GOT3 (cell line): ENCODE data around the gene ZNRD2.

Source experiments
- DNase-seq: peaks from one replicate; lab custom pipeline; 2025; ENCODE audit warnings: mixed read lengths; lab: John Stamatoyannopoulos, UW

The ZNRD2 gene

GRCh38 chr11:65588199-65589054 lies 18.1 kb downstream of the ZNRD2 start:
- no peak for DNase-seq

DNA sequence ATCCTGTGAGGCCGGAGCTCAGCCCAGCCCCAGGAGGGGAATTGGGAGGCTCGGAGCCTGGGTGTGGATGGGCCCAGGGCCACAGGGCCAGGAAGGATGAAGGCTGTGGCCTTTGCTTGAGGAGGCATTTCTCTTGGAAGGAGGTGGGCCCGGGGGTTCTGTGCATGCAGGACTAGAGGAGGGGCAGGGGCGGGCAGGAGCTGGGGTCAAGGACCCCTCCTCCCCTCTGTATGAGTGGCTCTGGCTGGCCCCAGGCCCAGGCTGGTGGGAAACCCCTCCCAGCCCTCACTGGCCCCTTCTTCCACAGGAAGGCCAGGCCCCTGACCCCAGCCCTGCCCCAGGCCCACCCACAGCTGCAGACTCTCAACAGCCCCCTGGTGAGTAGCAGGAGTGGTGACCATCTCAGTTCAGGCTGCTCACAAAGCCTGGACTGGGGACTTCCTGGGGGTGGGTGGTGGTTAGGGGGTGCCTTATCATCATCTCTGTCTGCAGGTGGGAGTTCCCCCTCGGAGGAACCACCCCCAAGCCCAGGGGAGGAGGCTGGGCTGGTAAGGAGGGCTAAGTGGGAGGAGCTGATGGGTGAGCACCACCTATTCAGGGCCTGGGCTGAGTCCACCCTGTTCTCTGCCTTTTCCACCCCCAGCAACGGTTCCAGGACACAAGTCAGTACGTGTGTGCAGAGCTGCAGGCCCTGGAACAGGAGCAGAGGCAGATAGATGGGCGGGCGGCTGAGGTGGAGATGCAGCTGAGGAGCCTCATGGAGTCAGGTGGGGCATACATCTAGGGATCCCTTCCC lies 19.4 kb downstream of the ZNRD2 start:
- no peak for DNase-seq

- DNase-seq: no peak
Observed at GRCh38 chr11:65590240-65590738, 20.0 kb downstream of the ZNRD2 start.

DNA sequence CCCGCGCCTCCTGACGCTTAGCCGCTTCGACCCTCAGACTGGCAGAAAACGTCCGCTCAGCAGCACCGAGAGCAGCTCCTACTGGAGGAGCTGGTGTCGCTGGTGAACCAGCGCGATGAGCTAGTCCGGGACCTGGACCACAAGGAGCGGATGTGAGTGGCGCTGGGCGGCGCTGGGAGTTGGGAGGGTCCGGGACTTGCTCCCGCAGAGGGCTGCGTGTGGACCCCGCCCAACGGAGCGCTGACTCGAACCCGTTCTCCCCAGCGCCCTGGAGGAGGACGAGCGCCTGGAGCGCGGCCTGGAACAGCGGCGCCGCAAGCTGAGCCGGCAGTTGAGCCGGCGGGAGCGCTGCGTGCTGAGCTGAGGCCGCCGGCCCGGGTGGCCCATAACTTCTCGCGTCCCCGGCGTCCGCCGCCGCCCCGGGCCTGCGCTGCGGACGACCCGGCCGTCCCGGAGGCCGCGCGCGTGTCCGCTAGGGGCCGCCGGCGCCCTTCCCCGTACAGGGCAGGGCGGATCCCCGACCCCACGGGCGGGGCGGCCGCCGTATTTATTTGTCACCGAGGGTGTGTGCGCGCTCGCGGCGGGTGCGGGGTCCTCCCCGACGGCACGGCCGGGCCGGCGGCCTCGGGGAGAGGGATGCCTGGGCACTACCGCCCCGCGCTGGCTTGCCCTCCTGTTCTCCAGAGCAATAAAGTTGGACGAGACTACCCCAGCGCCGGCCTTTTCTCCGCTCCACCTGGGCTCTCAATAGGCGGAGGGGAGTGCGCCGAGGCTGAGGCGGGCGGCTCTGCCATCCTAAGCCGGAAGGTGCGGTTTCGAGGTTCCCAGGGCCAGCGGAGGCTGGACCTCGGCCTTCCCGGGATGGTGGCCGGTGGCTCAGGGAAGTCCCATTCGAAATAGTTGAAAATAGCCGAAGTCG lies 21.9 kb downstream of the ZNRD2 start:
- DNase-seq: no peak

GRCh38 chr11:65592858-65593517 lies 22.7 kb downstream of the ZNRD2 start:
- DNase-seq: no peak

DNA sequence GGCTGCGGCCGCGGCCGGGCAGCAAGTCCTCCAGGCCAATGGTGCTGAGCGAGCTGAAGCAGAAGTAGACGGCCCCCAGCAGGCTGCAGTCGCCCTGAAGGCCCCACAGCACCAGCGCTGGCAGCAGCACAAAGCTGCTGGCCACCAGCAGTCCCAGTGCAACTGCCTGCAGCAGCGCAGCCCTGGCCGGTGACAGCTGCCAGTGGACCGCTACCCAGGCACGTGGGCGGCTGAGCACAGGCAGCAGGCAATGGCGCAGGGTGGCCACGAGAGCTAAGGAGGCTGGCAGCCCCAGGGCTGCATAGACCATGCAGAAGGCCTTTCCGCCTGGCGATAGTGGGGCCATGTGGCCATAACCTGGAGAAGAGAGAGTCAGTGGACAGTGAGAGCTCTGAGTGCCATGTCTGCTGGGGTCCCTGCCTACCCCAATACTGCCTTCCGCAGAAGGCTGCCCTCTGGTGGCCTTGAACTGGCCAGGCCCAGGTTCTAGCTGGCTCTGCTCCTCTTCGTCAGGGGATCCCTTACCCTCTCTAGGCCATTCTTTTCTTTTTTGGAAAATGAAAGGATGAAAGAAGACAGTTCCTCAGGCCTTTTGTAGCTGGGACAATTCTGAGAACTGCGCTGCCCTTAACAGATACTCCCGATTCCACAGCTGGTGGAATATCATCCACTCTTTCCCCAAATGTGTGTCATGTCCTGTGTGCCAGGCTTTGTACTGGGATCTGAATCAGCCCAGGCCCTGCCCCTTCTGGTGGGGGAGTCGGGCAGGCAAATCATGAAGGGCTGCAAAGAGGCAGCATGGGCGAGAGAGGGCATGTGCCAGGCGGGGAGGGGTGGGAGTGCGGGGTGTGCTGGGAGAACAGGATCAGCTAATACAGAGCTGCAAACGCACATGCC lies 23.5 kb downstream of the ZNRD2 start:
- DNase-seq: no peak

GRCh38 chr11:65595131-65595530 lies 24.9 kb downstream of the ZNRD2 start:
- DNase-seq: no peak

DNA sequence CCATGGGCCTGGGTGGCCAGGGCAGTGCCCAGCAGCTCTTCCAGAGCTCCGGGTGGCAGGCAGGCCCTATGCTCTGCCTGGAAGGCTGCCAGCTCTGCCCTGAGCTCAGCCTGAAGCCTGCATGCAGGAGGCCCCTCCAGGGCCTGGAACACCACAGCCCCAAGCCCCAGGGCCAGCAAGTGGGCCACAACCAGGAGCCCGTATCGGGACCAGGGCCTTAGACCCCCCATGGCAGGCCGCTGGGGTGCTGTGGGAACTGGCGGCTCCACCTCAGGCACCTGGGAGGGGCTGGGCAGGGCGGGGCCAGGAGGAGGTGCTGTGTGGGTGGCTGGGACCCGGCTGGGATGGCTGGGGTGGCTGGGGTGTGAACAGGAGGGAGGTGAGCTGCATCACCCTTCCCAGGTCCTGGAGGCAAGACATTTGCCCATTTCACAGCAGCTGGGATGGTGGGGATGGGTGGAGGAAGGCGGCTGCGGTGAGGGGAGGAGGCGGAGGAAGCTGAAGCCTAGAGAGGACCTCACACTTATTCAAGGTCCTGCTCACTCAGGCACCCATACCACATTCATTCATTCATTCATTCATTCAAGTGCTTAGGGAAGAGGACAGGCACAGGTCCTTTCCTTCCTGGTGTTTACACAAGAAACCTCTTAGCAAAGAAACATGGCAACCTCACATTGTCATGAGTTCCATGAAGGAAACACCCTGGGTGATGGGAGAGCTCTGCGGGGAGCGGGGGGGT lies 25.4 kb downstream of the ZNRD2 start, which contains the start of gene KCNK7:
TSS of gene KCNK7 (minus strand) at position 258 of the 739 bp plus-strand sequence. CDS start at position 230, 28 bp downstream.
- DNase-seq: no peak

GRCh38 chr11:65596520-65596919 lies 26.2 kb downstream of the ZNRD2 start:
- no peak for DNase-seq

- no peak for DNase-seq
Observed at GRCh38 chr11:65598258-65598699, 28.0 kb downstream of the ZNRD2 start.

DNA sequence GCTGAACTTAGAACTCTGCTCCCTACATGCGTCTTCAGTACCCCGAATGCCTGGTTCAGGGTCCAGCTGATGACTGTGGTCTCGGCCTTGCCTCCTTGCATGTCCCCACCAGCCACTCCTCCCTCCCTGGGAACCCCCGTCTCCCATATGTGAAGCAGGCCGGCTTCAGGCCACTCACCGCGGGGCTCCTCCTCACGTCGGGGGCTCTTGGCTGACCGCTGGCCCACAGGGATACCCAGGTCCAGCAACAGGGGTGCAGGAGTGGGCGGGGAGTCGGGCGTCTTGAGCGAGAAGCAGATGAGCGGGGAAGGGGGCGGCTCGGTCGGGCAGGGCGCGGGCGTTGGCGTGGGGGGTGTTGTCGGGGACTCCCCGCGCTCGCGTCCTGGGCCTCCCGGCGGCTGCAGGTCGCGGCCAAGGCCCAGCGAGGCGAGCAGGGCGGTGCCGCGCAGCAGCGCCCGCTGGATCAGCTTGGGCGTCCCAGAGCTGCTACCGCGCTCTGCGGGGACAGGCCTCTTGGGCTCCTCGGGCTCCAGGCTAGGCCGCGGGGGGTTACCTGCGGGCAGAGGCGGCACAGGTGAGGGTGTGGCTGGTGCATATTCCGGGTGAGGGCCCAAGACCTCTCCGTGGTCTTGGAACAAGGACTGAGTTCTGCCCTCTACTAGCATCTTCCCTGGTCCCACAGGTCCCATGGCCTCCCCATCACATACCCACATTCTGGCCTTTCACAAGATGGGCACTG lies 29.1 kb downstream of the ZNRD2 start:
- DNase-seq: no peak

DNA sequence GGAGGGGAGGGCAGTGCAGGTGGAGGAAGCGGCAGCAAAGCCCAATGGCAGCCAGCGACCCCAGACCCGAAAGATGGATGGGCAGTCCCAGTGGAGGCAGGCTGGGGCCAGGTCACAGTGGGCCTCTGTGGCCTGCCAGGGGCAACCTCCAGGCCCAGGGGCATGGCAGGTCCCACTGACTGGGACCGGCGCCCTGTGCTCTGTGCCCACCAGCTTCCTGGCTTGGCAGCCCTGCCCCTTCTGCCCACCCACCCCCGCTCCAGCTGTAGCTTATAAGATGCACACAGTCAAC lies 29.6 kb downstream of the ZNRD2 start:
- DNase-seq: no peak

DNA sequence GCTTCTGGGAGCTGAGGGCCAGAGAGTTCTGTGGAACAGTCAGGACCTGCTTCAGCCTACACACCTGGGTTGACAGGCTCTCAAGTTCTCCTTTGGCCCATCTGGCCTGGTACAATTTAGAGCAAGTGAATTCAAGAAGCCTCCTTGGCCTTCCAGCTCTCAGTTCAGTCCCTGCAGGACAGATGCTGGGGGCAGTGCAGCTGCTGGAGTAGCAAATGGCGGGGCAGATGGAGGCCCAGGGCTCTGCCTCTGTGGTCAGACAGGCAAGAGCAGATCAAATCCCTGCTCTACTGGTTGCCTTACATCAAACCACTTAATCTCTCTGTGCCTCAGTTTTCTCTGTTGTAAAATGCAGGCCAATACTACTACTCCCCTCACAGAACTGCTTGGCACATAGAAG lies 34.0 kb downstream of the ZNRD2 start:
- DNase-seq: no peak

- DNase-seq: no peak
Observed at GRCh38 chr11:65606876-65607613, 36.8 kb downstream of the ZNRD2 start.

DNA sequence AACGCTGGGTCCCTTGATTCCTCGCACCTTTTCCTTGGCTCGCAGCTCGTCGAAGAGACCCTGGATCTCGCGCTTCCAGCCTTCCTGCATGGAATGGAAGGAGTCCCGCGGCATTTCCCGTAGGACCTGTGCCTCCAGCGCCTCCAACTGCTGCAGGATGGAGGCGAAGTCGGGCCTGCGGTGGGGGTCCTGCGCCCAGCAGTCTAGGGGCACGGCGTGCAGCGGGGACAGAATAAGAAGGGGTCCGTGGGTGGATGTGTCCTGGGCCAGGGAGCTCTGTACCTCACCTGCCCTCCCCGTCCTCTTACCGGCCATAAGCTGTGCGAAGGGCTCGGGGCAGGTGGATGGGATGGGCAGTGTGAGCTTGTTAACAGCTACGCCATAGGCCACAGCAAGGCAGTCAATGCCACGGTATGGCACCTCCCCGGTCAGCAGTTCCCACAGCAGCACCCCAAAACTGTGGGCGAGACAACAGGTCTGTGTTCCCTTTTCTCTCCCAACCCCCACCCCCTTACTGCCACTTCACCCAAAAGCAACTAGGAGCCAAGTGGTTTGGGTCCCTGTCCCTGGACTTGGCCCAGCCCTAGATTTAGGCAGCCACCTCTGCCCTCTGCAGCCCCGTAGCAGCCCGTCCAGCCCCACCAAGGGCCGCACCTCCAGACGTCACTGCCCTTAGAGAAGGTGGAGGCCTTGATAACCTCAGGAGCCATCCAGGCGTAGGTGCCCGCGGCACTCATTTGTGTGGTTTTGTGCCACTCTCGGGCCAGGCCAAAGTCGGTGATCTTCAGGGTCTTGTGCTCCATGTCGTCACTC lies 37.5 kb downstream of the ZNRD2 start:
- DNase-seq: no peak

DNA sequence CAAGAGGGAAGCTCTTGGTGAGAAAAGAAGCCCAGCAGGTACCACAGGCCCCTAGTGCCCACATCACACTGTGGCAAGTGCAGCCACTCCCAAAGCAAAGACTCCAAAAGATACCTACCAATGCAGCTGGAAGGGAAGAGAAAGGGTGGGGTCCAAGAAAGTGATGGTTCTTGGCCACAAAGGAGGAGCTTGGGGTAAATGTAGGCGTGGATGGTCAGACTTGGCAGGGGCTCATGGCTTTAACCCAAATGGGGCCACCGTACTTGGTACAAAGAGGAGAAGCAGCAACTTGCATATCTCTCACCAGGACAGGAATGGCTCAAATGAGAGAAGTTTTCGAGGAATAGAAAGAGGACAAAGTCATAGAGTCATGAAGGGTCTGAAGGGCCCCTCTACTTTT lies 39.0 kb downstream of the ZNRD2 start:
- no peak for DNase-seq

GRCh38 chr11:65609665-65610064 lies 39.4 kb downstream of the ZNRD2 start:
- no peak for DNase-seq
